ENCODE measurements around the gene CD209. TPM values are rescaled to one million over a fixed set of nuclear protein-coding genes. Genes with fewer than 3 reads are reported as not detected.
"Not testable (repeated sequence)": the region's sequence is repeated elsewhere in the genome, so short reads cannot be mapped to it uniquely, and the experiment has no call there.

The CD209 gene, protein sequence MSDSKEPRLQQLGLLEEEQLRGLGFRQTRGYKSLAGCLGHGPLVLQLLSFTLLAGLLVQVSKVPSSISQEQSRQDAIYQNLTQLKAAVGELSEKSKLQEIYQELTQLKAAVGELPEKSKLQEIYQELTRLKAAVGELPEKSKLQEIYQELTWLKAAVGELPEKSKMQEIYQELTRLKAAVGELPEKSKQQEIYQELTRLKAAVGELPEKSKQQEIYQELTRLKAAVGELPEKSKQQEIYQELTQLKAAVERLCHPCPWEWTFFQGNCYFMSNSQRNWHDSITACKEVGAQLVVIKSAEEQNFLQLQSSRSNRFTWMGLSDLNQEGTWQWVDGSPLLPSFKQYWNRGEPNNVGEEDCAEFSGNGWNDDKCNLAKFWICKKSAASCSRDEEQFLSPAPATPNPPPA
- 10 to 100 TPM in 1 of 4 donors, 1 to 10 TPM in 3; 4.0 to 13.1 (median 8.4) TPM for total RNA-seq

DNA sequence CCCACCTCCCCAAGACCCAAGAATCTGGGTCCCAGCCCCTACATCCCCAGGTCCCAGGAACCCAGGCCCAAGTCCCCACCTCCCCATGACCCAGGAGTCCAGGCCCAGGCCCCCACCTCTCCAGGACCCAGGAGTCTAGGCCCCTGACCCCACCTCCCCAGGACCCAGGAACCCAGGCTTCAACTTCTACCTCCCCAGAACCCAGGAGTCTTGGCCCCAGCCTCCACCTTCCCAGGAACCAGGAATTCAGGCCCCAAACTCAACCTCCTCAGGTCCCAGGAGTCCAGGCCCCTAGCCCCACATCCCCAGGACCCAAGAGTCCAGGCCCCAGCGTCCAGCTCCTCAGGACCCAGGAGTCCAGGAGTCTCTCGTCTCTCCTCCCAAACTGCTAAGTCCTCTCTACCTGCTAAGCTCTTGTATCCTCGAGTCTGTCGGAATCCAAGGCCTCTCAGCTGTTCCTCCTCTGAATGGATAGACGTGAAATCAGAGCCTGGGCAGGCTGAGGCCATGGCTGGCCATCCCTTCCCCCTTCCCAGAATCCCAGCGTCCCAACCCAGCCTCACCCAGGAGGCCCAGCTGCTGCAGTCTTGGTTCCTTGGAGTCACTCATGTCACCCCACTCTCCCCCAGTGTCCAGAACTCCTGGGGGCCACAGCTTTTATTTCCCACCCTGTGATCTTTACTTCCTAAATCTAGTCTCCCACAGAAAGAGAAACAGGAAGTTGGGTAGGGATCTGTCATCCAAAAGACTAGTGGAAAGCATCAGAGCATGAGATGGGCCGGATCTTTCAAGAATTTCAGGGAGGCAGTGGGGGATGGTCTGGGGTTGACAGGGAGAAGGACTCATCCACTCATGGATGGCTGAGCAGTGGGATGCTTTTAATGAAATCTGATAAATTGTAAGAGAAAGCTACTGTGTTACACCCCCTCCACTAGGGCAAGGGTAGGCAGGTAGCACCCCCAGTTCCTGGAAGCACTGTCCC is at the start of gene CD209:
CD209 (minus strand) TSS at position 632 of the 982 bp plus-strand sequence; CDS start at position 609, 23 bp downstream.
- TF ChIP-seq EP300 (IDR thresholded peaks at IDR 0.05) (no peak), POLR2A (IDR thresholded peaks at IDR 0.05; ENCODE audit: low read depth) (no peak), POLR2AphosphoS5 (IDR thresholded peaks at IDR 0.05) (no peak)
- TF ChIP-seq, protein P1, sequence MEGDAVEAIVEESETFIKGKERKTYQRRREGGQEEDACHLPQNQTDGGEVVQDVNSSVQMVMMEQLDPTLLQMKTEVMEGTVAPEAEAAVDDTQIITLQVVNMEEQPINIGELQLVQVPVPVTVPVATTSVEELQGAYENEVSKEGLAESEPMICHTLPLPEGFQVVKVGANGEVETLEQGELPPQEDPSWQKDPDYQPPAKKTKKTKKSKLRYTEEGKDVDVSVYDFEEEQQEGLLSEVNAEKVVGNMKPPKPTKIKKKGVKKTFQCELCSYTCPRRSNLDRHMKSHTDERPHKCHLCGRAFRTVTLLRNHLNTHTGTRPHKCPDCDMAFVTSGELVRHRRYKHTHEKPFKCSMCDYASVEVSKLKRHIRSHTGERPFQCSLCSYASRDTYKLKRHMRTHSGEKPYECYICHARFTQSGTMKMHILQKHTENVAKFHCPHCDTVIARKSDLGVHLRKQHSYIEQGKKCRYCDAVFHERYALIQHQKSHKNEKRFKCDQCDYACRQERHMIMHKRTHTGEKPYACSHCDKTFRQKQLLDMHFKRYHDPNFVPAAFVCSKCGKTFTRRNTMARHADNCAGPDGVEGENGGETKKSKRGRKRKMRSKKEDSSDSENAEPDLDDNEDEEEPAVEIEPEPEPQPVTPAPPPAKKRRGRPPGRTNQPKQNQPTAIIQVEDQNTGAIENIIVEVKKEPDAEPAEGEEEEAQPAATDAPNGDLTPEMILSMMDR (IDR thresholded peaks at IDR 0.05), result no peak
- Histone ChIP-seq H3K27me3 (peaks cover 0 to 51% (median 0%) of the 10 kb centered on the region in 4 donors), H3K27ac (replicated peaks in 1 of 4) (no peak within 1 kb of the TSS), H3K4me1 (no peaks in the 10 kb centered on the region), H3K4me3 (peak within 1 kb of the TSS in 1 of 4 donors; percentile 20), H3K9me3 (no peaks in the 10 kb centered on the region), H3K36me3 (no peaks in the 10 kb centered on the region)
- intact Hi-C loops (cut with DNase I), result no loop called here
- WGBS, result 45% methylated on average over 7 of the region's 7 CpGs
- no peak for DNase-seq (ENCODE audit: extremely low spot score)

DNA sequence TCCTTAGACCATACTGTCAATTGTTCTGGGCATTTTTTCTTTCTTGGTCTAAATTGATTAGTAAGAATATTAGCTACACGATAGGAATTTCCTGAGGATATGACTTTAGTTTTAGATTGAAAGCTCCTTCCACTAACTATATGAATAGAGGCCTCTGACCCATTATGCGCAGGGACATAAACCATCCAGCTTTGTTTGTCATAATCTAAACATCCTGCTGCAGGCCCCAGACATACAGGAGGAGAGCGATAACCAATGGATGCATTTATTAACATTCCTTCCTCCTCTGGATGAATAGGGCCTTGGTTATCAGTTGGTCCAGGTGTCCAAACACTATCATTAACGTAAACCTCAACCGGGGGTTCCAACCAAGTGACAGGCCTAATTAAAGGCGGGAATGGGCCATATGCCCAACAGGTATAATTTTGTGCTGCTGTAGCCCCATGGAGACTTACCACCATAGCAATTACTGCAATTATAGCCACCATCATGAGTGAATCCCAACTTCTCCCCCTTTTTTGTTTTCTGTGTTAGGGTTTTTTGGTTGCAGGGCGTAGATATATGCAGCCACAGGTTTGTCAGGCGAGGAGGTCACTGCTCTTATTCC is 48.3 kb upstream of the CD209 start:
- H3K27me3 ChIP-seq, result peaks cover 0 to 55% (median 4%) of the 10 kb centered on the region in 4 donors
- intact Hi-C loops (cut with DNase I), result loop anchor here (2.0 to 10.0 kb wide), 3 partner anchors 111 to 228 kb away; partner anchors contain the start of gene TRAPPC5
- TF ChIP-seq POLR2AphosphoS5 (IDR thresholded peaks at IDR 0.05) (no peak), EP300 (IDR thresholded peaks at IDR 0.05) (no peak), POLR2A (IDR thresholded peaks at IDR 0.05; ENCODE audit: low read depth) (no peak)
- TF ChIP-seq, protein P1 (IDR thresholded peaks at IDR 0.05), result no peak
- H3K36me3 ChIP-seq, result no peaks in the 10 kb centered on the region
- 47% methylated on average over 7 of the region's 8 CpGs for WGBS
- peaks cover 0 to 14% (median 13%) of the 10 kb centered on the region in 4 donors for H3K4me1 ChIP-seq
- no peak for DNase-seq (ENCODE audit: extremely low spot score)
- H3K9me3 ChIP-seq, result no peaks in the 10 kb centered on the region
- no peak overlapping the region for H3K27ac ChIP-seq (replicated peaks in 1 of 4)
- no peak overlapping the region for H3K4me3 ChIP-seq

DNA sequence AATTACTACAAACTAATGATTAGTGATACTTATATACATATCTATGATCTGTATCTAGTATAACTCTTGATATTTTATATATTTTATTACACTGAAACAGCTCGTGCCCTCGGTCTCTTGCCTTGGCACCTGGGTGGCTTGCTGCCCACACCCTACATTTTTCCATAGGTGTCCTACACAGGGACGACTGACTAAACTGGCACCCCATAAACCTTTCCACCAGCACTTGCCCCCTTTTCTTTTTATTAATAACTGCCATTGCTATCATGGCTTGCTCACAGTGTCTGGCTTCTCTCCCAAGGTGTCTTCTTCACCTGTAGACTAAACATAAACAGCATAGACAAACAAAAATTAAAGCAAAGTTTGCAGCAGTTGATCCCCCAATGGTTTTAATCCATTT is 46.2 kb upstream of the CD209 start:
- peaks cover 0 to 11% (median 4%) of the 10 kb centered on the region in 4 donors for H3K4me1 ChIP-seq
- intact Hi-C loops (cut with DNase I), result loop anchor here (10.0 kb wide), 1 partner anchor 109 kb away; the partner anchor contains the start of gene TRAPPC5
- DNase-seq (ENCODE audit: extremely low spot score), result no peak
- TF ChIP-seq, protein P1 (IDR thresholded peaks at IDR 0.05), result no peak
- TF ChIP-seq POLR2A (IDR thresholded peaks at IDR 0.05; ENCODE audit: low read depth) (no peak), POLR2AphosphoS5 (IDR thresholded peaks at IDR 0.05) (no peak), EP300 (IDR thresholded peaks at IDR 0.05) (no peak)
- 78% methylated on average over 3 of the region's 3 CpGs for WGBS
- H3K4me3 ChIP-seq, result no peak overlapping the region
- H3K36me3 ChIP-seq, result no peaks in the 10 kb centered on the region
- peaks cover 4 to 61% (median 14%) of the 10 kb centered on the region in 4 donors for H3K27me3 ChIP-seq
- no peak overlapping the region for H3K27ac ChIP-seq (replicated peaks in 1 of 4)
- H3K9me3 ChIP-seq, result no peaks in the 10 kb centered on the region

DNA sequence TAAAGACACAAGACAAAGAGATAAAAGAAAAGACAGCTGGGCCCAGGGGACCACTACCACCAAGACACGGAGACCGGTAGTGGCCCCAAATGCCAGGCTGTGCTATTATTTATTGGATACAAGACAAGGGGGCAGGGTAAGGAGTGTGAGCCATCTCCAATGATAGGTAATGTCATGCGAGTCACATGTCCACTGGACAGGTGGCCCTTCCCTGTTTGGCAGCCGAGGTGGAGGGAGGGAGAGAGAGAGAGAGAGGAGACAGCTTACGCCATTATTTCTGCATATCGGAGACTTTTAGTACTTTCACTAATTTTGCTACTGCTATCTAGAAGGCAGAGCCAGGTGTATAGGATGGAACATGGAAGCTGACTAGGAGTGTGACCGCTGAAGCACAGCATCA is 45.4 kb upstream of the CD209 start:
- not testable (repeated sequence) for H3K9me3 ChIP-seq; DNase-seq (ENCODE audit: extremely low spot score); H3K36me3 ChIP-seq; H3K27ac ChIP-seq (replicated peaks in 1 of 4); H3K4me3 ChIP-seq
- intact Hi-C loops (cut with DNase I), result loop anchor here (10.0 kb wide), 1 partner anchor 108 kb away; the partner anchor contains the start of gene TRAPPC5
- H3K4me1 ChIP-seq, result peaks cover 0 to 16% (median 7%) of the 10 kb centered on the region in 4 donors
- WGBS, result 80% methylated on average over 7 of the region's 7 CpGs
- H3K27me3 ChIP-seq, result peaks cover 4 to 61% (median 20%) of the 10 kb centered on the region in 4 donors
